ENCODE measurements around the gene ZNF283. TPM values are rescaled to one million over a fixed set of nuclear protein-coding genes. Genes with fewer than 3 reads are reported as not detected.

The ZNF283 gene
- total and polyA plus RNA-seq, 7 donors, result 1.2 to 14.9 (median 10.7) TPM

DNA sequence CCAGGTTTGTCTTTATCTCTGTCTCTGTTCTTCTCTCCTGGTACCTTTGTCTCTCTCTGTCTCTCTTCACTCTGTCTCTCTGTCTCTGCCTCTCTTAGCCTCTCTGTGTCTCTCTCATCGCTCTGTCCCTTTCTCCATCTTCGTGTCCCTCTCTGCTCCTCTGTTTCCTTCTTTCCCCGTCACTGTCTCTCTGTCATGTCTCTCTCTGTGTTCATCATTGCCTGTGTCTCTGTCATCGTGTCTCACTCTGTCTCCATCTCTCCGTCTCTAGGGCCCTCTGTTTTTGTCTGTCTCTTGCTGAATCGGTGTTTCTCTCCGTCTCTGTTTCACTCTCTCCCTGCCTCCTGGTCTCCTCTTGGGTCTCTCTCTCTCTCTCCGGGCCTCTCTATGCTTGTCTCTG, 43.5 kb upstream of the ZNF283 start:
- H3K27ac ChIP-seq, result no peak overlapping the region
- no peak for TF ChIP-seq POLR2AphosphoS5 (IDR thresholded peaks at IDR 0.05)
- no peak for TF ChIP-seq EP300 (IDR thresholded peaks at IDR 0.05)
- TF ChIP-seq POLR2A (IDR thresholded peaks at IDR 0.05), result no peak
- TF ChIP-seq, protein P1, sequence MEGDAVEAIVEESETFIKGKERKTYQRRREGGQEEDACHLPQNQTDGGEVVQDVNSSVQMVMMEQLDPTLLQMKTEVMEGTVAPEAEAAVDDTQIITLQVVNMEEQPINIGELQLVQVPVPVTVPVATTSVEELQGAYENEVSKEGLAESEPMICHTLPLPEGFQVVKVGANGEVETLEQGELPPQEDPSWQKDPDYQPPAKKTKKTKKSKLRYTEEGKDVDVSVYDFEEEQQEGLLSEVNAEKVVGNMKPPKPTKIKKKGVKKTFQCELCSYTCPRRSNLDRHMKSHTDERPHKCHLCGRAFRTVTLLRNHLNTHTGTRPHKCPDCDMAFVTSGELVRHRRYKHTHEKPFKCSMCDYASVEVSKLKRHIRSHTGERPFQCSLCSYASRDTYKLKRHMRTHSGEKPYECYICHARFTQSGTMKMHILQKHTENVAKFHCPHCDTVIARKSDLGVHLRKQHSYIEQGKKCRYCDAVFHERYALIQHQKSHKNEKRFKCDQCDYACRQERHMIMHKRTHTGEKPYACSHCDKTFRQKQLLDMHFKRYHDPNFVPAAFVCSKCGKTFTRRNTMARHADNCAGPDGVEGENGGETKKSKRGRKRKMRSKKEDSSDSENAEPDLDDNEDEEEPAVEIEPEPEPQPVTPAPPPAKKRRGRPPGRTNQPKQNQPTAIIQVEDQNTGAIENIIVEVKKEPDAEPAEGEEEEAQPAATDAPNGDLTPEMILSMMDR (IDR thresholded peaks at IDR 0.05), result no peak
- 89 to 90% methylated on average over 8 of the region's 8 CpGs for whole genome bisulfite sequencing, 2 donors
- no peaks in the 10 kb centered on the region for H3K36me3 ChIP-seq
- intact Hi-C loops (cut with DNase I), result no loop called here
- DNase-seq, result no peak
- H3K27me3 ChIP-seq, result peaks cover 2 to 37% (median 13%) of the 10 kb centered on the region in 3 donors
- H3K4me1 ChIP-seq, result peaks cover 0 to 13% (median 8%) of the 10 kb centered on the region in 4 donors
- no peaks in the 10 kb centered on the region for H3K9me3 ChIP-seq
- no peak overlapping the region for H3K4me3 ChIP-seq

DNA sequence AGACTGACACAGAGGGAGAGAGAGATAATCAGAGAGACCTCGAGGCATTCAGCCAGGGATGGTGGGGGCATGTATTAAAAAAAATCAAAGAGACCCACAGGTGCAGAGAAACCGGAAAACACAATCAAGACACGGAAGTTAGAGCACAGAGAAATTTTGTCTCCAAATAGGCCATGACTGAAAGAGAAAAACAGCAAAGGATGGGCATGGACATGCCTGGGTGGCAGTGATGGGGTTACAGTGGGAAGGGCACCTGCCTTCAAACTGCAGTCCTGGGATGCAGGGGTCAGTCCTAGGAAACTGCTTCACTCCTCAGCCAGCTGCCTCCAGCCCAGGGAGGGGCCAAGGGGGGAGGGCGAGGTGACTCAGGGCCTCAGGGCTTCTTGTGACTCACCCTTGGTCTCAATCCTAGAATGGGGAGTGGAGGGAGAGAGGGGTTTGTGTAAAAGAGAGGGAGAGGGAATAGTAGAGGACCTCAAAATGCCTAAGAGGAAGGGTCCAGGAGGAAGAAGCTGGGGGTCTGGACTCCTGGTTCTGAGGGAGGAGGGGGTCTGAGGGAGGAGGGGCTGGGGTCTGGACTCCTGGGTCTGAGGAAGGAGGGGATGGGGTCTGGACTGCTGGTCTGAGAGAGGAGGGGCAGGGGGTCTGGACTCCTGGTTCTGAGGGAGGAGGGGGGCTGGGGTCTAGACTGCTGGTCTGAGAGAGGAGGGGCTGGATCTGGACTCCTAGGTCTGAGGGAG, 42.7 kb upstream of the ZNF283 start:
- no peak for DNase-seq
- Histone ChIP-seq H3K27me3 (peaks cover 2 to 33% (median 13%) of the 10 kb centered on the region in 3 donors), H3K27ac (peak overlapping the region in 2 of 4 donors; percentile 42), H3K4me1 (peaks cover 0 to 13% (median 8%) of the 10 kb centered on the region in 4 donors), H3K36me3 (no peaks in the 10 kb centered on the region), H3K4me3 (no peak overlapping the region), H3K9me3 (no peaks in the 10 kb centered on the region)
- TF ChIP-seq POLR2A (IDR thresholded peaks at IDR 0.05) (no peak), POLR2AphosphoS5 (IDR thresholded peaks at IDR 0.05) (no peak), EP300 (IDR thresholded peaks at IDR 0.05) (no peak)
- TF ChIP-seq, protein P1 (IDR thresholded peaks at IDR 0.05), result no peak
- 20 to 41% methylated on average over 4 of the region's 4 CpGs for WGBS, 2 donors
- intact Hi-C loops (cut with DNase I), result no loop called here

GRCh38 chr19:43784981-43785808, 41.9 kb upstream of the ZNF283 start:
- no peaks in the 10 kb centered on the region for H3K36me3 ChIP-seq
- peak overlapping the region in 2 of 4 donors; percentile 42 for H3K27ac ChIP-seq
- no peak for DNase-seq

DNA sequence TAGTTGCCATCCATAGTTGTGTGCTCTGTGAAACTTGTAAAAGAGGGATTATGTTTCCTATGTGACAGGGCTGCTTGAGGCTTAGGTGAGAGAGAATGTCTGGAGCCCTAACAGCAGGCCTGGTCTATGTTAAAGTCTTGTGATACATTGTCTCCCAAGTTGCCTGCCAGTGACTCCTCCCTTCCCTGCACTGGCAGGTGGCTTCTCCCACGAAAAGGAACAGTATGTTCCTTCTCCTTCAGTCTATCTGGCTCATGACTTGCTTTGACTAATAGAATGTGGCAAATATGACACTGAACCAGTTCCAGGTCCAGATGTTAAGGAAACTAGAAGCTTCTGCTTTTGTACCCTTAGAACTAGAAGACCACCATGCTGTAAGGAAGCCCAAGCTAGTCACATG, 40.5 kb upstream of the ZNF283 start:
- 22 to 50% methylated on average over 1 of the region's 1 CpG for WGBS, 2 donors
- intact Hi-C loops (cut with DNase I), result no loop called here
- Histone ChIP-seq H3K4me3 (no peak overlapping the region), H3K27me3 (peaks cover 0 to 21% (median 6%) of the 10 kb centered on the region in 3 donors), H3K4me1 (peaks cover 0 to 13% (median 8%) of the 10 kb centered on the region in 4 donors), H3K9me3 (no peaks in the 10 kb centered on the region), H3K27ac (no peak overlapping the region), H3K36me3 (no peaks in the 10 kb centered on the region)
- TF ChIP-seq POLR2AphosphoS5 (IDR thresholded peaks at IDR 0.05) (peak in 1 of 4 donors; percentile 34), POLR2A (IDR thresholded peaks at IDR 0.05) (no peak)
- no peak for DNase-seq

More at GRCh38 chr19:43784981-43785808, 41.9 kb upstream of the ZNF283 start:
- TF ChIP-seq, protein P1 (IDR thresholded peaks at IDR 0.05), result peak; percentile 84 to 97 (median 94)
- TF ChIP-seq EP300 (IDR thresholded peaks at IDR 0.05), result no peak
- Histone ChIP-seq H3K4me1 (peaks cover 0 to 13% (median 8%) of the 10 kb centered on the region in 4 donors), H3K27me3 (peaks cover 2 to 33% (median 13%) of the 10 kb centered on the region in 3 donors), H3K4me3 (no peak overlapping the region), H3K9me3 (no peaks in the 10 kb centered on the region)
- 6 to 19% methylated on average over 10 of the region's 10 CpGs for WGBS, 2 donors
- intact Hi-C loops (cut with DNase I), result loop anchor here (1.0 kb wide), 1 partner anchor 40 kb away; no protein-coding TSS in a partner anchor

GRCh38 chr19:43789029-43789428, 38.1 kb upstream of the ZNF283 start:
- no peaks in the 10 kb centered on the region for H3K36me3 ChIP-seq

More at GRCh38 chr19:43789029-43789428, 38.1 kb upstream of the ZNF283 start:
- TF ChIP-seq POLR2A (IDR thresholded peaks at IDR 0.05) (no peak), POLR2AphosphoS5 (IDR thresholded peaks at IDR 0.05) (no peak), EP300 (IDR thresholded peaks at IDR 0.05) (no peak)
- TF ChIP-seq, protein P1 (IDR thresholded peaks at IDR 0.05), result no peak
- H3K4me1 ChIP-seq, result peaks cover 0 to 13% (median 8%) of the 10 kb centered on the region in 4 donors
- H3K9me3 ChIP-seq, result no peaks in the 10 kb centered on the region
- H3K4me3 ChIP-seq, result no peak overlapping the region
- intact Hi-C loops (cut with DNase I), result no loop called here
- peaks cover 0 to 16% (median 0%) of the 10 kb centered on the region in 3 donors for H3K27me3 ChIP-seq
- no peak for DNase-seq
- no peak overlapping the region for H3K27ac ChIP-seq
- WGBS, 2 donors, result 5 to 9% methylated on average over 3 of the region's 3 CpGs

All from sigmoid colon (tissue), 7 donors.